NT2/D1 (cell line): ENCODE measurements around the gene SBF2.

Experiments
- DNase-seq: peaks from one replicate; pipeline ENCODE4 v3.0.0-alpha.2; 2011; ENCODE audit warnings: low read depth, low spot score
- H3K27me3 ChIP-seq: 2 replicates; pipeline ENCODE4 v1.6.0; 2011; ENCODE audit warnings: mild to moderate bottlenecking; ENCODE audit not compliant: insufficient read length, insufficient read depth
- H3K36me3 ChIP-seq: 2 replicates; pipeline ENCODE4 v1.6.1; 2011; ENCODE audit warnings: mild to moderate bottlenecking, low read length, mixed read lengths; ENCODE audit not compliant: insufficient read depth, insufficient read length
- H3K4me1 ChIP-seq: 2 replicates; pipeline ENCODE4 v1.5.1; 2011; ENCODE audit not compliant: insufficient read depth, insufficient read length
- H3K4me3 ChIP-seq: 2 replicates; pipeline ENCODE4 v1.5.1; 2011; ENCODE audit warnings: low read depth; ENCODE audit not compliant: insufficient read length
- H3K9ac ChIP-seq: 2 replicates; pipeline ENCODE4 v1.6.0; 2011; ENCODE audit warnings: low read depth; ENCODE audit not compliant: insufficient read length
- H3K9me3 ChIP-seq: 2 replicates; pipeline ENCODE4 v1.5.1; 2011; ENCODE audit warnings: mild to moderate bottlenecking, low read length; ENCODE audit not compliant: insufficient read depth
- SUZ12 ChIP-seq: IDR thresholded peaks from 2 replicates; pipeline ENCODE4 v1.6.1; 2011; ENCODE audit not compliant: insufficient read length, insufficient read depth; ENCODE audit errors: extremely low read depth
- YY1 ChIP-seq: IDR thresholded peaks from 2 replicates; pipeline ENCODE4 v1.6.1; 2011; ENCODE audit not compliant: insufficient read length, insufficient read depth
- ZNF274 ChIP-seq: IDR thresholded peaks from 2 replicates; pipeline ENCODE4 v1.6.1; 2011; ENCODE audit warnings: mild to moderate bottlenecking, low read depth, low read length

SBF2 gene

DNA sequence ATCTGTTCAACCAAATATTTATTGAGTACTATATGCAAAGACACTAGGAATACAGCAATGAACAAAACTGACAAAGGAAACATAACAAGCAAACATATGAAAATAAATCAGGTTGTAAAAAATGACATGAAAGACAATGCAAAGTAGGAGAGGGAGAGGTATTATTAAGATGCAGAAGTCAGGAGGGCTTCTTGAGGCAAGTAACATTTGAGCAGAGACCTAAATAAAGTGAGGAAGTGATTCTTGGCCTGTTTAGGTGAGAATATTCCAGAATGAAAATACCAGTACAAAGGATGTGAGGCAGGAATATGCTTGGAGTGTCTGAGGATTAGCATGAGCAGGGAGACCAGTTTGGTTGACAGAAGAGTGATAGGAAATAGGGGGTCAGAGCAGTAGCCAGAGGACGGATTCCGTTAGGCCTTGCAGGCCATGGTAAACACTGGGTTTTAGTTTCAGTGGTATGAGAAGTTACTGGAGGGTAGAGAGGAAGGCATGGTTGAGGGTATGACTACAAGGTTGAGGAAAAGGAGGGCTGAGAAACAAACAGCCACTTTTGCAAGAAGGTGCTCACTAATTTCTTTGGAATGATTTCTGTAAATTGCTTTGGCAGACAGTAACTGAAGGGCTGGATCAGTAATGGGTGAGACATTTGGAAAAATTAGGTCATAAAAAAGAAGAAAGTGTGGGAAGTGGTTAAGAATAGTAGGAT, 438.3 kb downstream of the SBF2 start:
- H3K4me3 ChIP-seq, result no peak overlapping the region
- H3K9ac ChIP-seq, result no peak overlapping the region
- H3K27me3 ChIP-seq, result no peaks in the 10 kb centered on the region
- TF ChIP-seq ZNF274, result no peak
- no peak for TF ChIP-seq YY1
- no peak for TF ChIP-seq SUZ12
- no peaks in the 10 kb centered on the region for H3K36me3 ChIP-seq
- DNase-seq, result no peak
- no peaks in the 10 kb centered on the region for H3K4me1 ChIP-seq
- no peaks in the 10 kb centered on the region for H3K9me3 ChIP-seq

- no peak for TF ChIP-seq YY1
- no peak for TF ChIP-seq SUZ12
- TF ChIP-seq ZNF274, result no peak
- DNase-seq, result no peak
- Histone ChIP-seq H3K27me3 (no peaks in the 10 kb centered on the region), H3K36me3 (no peaks in the 10 kb centered on the region), H3K4me1 (no peaks in the 10 kb centered on the region), H3K4me3 (no peak overlapping the region), H3K9me3 (no peaks in the 10 kb centered on the region), H3K9ac (no peak overlapping the region)
These were observed 440.0 kb downstream of the SBF2 start for GRCh38 chr11:9853929-9854552.

GRCh38 chr11:9852465-9852864, 441.6 kb downstream of the SBF2 start:
- DNase-seq, result no peak
- Histone ChIP-seq H3K27me3 (no peaks in the 10 kb centered on the region), H3K36me3 (no peaks in the 10 kb centered on the region), H3K4me1 (no peaks in the 10 kb centered on the region), H3K9ac (no peak overlapping the region), H3K4me3 (no peak overlapping the region), H3K9me3 (no peaks in the 10 kb centered on the region)
- TF ChIP-seq SUZ12 (no peak), ZNF274 (no peak), YY1 (no peak)

DNA sequence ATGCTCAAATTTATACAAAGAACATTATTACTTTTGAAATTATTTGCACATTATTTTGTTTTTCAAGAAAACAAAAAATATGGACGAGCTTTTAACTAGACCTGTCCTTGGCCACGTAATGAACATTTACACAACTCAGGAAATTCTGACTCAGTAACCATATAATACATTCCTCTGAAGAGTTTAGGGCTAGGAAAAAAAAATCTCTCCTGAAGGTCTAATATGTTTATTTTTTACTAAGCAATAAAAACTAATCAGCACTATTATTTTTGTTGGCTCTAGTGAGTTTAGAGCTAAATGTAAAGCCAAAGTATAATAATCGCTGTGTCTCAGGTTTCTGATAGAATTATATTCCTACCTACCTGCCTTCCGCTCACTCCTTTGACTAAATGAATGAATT, 442.7 kb downstream of the SBF2 start:
- no peak overlapping the region for H3K9ac ChIP-seq
- DNase-seq, result no peak
- H3K4me1 ChIP-seq, result no peaks in the 10 kb centered on the region
- H3K9me3 ChIP-seq, result no peaks in the 10 kb centered on the region
- H3K27me3 ChIP-seq, result no peaks in the 10 kb centered on the region
- TF ChIP-seq SUZ12 (no peak), YY1 (no peak), ZNF274 (no peak)
- H3K36me3 ChIP-seq, result no peaks in the 10 kb centered on the region
- no peak overlapping the region for H3K4me3 ChIP-seq

DNA sequence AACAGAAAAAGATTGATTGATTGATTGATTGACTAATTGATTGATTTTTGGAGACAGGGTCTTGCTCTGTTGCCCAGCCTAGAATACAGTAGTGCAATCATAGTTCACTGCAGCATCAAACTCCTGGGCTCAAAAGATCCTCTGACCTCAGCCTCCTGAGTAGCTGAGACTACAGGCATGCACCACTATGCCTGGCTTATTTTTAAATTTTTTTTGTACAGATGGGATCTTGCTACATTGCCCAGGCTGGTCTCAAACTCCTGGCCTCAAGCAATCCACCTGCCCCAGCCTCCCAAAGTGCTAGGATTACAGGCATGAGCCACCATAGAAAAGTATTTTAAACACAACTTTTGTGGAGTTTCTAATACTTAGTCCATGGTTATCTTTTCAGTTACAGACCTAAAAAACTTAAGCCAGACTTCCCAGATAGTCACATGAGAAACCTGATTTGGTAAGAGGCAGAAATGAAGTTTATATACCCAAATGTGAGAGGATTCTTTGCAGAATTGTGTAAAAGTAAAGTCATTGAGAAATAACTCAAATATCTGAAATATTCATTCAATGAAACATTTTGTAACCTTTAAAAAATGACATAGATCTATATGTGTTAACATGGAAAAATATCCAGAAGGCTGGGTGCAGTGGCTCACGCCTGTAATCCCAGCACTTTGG, 443.7 kb downstream of the SBF2 start:
- no peak for DNase-seq
- Histone ChIP-seq H3K9ac (no peak overlapping the region), H3K27me3 (no peaks in the 10 kb centered on the region), H3K9me3 (no peaks in the 10 kb centered on the region), H3K36me3 (no peaks in the 10 kb centered on the region), H3K4me1 (no peaks in the 10 kb centered on the region), H3K4me3 (no peak overlapping the region)
- TF ChIP-seq SUZ12 (no peak), YY1 (no peak), ZNF274 (no peak)

- Histone ChIP-seq H3K9ac (no peak overlapping the region), H3K4me1 (no peaks in the 10 kb centered on the region), H3K9me3 (no peaks in the 10 kb centered on the region), H3K36me3 (no peaks in the 10 kb centered on the region), H3K4me3 (no peak overlapping the region), H3K27me3 (no peaks in the 10 kb centered on the region)
- TF ChIP-seq SUZ12 (no peak), YY1 (no peak), ZNF274 (no peak)
- no peak for DNase-seq
These were observed 444.6 kb downstream of the SBF2 start for GRCh38 chr11:9849389-9849788.

DNA sequence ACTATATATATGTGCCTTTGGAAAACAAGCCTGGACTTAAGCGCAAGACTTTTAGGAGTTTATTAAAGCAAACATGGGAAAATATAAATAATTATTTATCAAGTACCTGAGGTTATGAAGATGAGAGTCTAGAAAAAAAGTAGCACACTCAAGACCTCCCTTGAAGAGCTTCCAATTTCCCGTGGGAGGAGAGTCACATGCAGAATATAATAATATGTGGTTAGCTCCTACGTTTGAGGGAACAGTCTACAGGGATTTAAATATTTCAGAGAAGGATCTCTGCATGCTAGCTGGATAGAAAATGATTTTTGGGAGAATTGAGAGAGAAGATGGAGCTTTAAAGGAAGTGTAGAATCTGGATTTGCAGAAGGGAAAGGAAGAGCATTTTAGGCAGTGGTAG, 446.4 kb downstream of the SBF2 start:
- Histone ChIP-seq H3K4me1 (no peaks in the 10 kb centered on the region), H3K9ac (no peak overlapping the region), H3K9me3 (no peaks in the 10 kb centered on the region), H3K36me3 (no peaks in the 10 kb centered on the region), H3K27me3 (no peaks in the 10 kb centered on the region), H3K4me3 (no peak overlapping the region)
- no peak for DNase-seq
- TF ChIP-seq YY1 (no peak), ZNF274 (no peak), SUZ12 (no peak)
